ENCODE data around the gene CADPS2. TPM values are rescaled to one million over a fixed set of nuclear protein-coding genes. Genes with fewer than 3 reads are reported as not detected.
A peak's percentile ranks its signal among the peaks of the same experiment; 100 is the strongest.

CADPS2 gene
- total and polyA plus RNA-seq, 8 donors: 7.7 to 27.3 (median 18.6) TPM

- TF ChIP-seq, protein P1, sequence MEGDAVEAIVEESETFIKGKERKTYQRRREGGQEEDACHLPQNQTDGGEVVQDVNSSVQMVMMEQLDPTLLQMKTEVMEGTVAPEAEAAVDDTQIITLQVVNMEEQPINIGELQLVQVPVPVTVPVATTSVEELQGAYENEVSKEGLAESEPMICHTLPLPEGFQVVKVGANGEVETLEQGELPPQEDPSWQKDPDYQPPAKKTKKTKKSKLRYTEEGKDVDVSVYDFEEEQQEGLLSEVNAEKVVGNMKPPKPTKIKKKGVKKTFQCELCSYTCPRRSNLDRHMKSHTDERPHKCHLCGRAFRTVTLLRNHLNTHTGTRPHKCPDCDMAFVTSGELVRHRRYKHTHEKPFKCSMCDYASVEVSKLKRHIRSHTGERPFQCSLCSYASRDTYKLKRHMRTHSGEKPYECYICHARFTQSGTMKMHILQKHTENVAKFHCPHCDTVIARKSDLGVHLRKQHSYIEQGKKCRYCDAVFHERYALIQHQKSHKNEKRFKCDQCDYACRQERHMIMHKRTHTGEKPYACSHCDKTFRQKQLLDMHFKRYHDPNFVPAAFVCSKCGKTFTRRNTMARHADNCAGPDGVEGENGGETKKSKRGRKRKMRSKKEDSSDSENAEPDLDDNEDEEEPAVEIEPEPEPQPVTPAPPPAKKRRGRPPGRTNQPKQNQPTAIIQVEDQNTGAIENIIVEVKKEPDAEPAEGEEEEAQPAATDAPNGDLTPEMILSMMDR (IDR thresholded peaks at IDR 0.05): no peak
- no peaks in the 10 kb centered on the region for H3K36me3 ChIP-seq
- H3K27ac ChIP-seq: no peak overlapping the region
- peaks cover 0 to 3% (median 0%) of the 10 kb centered on the region in 4 donors for H3K9me3 ChIP-seq
- no peaks in the 10 kb centered on the region for H3K4me1 ChIP-seq
- 98% methylated on average over 2 of the region's 2 CpGs for WGBS, 2 donors
- intact Hi-C loops (cut with DNase I): no loop called here
- H3K27me3 ChIP-seq: no peaks in the 10 kb centered on the region
- ATAC-seq (no peak), DNase-seq (no peak), FAIRE-seq (no peak)
- no peak overlapping the region for H3K4me3 ChIP-seq
Observed at GRCh38 chr7:122864016-122864415, 22.2 kb downstream of the CADPS2 start.

DNA sequence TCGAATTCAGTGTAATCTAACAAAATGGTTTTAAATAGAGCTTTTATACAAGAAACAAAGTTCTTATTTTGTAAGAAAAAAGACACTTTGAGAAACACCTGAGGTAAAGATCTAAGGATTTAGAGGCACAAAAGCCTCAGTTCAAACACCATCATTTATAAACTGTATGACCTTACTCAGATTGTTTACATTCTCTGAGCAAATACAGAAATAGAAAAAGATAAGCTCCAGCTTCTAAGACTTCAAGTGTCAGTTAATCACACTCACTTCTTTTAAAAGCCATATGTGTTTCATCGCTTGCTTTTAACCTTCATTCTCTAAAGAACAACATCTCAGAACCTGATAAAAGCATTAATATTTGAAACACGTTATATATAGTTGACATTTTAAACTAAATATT lies 27.9 kb downstream of the CADPS2 start:
- TF ChIP-seq, protein P1 (IDR thresholded peaks at IDR 0.05): no peak
- no peak for DNase-seq
- peak in 3 of 4 donors; percentile 47 to 81 (median 58) for ATAC-seq
- WGBS, 2 donors: 41 to 43% methylated on average over 3 of the region's 3 CpGs
- intact Hi-C loops (cut with DNase I): no loop called here
- Histone ChIP-seq H3K36me3 (no peaks in the 10 kb centered on the region), H3K4me3 (no peak overlapping the region), H3K9me3 (no peaks in the 10 kb centered on the region), H3K27me3 (no peaks in the 10 kb centered on the region), H3K4me1 (peaks cover 0 to 6% (median 0%) of the 10 kb centered on the region in 3 donors), H3K27ac (no peak overlapping the region)
- FAIRE-seq: no peak

GRCh38 chr7:122850528-122850927 lies 35.7 kb downstream of the CADPS2 start:
- no peak for DNase-seq
- H3K9me3 ChIP-seq: no peaks in the 10 kb centered on the region
- no peaks in the 10 kb centered on the region for H3K36me3 ChIP-seq
- no peak for ATAC-seq
- H3K27me3 ChIP-seq: no peaks in the 10 kb centered on the region
- H3K27ac ChIP-seq: no peak overlapping the region
- TF ChIP-seq, protein P1 (IDR thresholded peaks at IDR 0.05): no peak
- H3K4me3 ChIP-seq: no peak overlapping the region
- intact Hi-C loops (cut with DNase I): no loop called here
- peaks cover 0 to 9% (median 4%) of the 10 kb centered on the region in 3 donors for H3K4me1 ChIP-seq
- FAIRE-seq: no peak

GRCh38 chr7:122849957-122850328 lies 36.3 kb downstream of the CADPS2 start:
- intact Hi-C loops (cut with DNase I): no loop called here
- TF ChIP-seq, protein P1 (IDR thresholded peaks at IDR 0.05): no peak
- no peaks in the 10 kb centered on the region for H3K9me3 ChIP-seq
- peaks cover 0 to 9% (median 4%) of the 10 kb centered on the region in 3 donors for H3K4me1 ChIP-seq
- DNase-seq (no peak), FAIRE-seq (no peak), ATAC-seq (no peak)
- H3K36me3 ChIP-seq: no peaks in the 10 kb centered on the region
- H3K4me3 ChIP-seq: no peak overlapping the region
- H3K27me3 ChIP-seq: no peaks in the 10 kb centered on the region
- WGBS, 2 donors: 84 to 91% methylated on average over 3 of the region's 3 CpGs
- no peak overlapping the region for H3K27ac ChIP-seq

DNA sequence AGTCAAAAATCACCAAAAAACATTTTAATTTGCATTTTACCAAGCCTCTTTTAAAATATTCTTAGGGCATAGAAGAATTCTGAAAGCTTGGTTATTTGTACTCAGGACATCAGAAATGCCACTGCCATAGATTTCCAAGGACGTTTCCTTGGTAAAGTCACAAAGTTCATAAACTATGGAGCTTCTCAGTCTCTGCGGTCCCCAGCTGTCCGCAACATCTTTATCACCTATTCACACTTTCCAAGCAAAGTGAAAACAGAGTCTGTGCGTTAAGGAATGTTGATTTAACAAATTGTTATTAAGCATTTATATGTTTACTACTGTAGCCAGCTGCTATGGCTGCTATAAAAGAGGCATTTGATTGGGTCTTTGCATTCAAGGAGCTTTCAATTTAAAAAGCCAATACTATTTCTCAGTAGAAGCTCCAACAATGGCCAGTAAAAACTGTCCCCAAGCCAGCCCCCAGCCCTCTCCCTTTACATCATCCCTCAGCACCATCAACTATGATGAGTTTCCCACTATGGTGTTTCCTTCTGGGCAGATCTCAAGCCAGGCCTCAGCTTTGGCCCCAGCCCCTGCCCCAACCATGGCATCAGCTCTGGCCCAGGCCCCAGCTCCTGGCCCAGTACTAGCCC lies 36.8 kb downstream of the CADPS2 start:
- WGBS, 2 donors: 31 to 35% methylated on average over 4 of the region's 4 CpGs

More for the DNA sequence above, 36.8 kb downstream of the CADPS2 start:
- ATAC-seq: peak in 2 of 4 donors; percentile 28 to 52
- Histone ChIP-seq H3K9me3 (no peaks in the 10 kb centered on the region), H3K36me3 (no peaks in the 10 kb centered on the region), H3K27me3 (no peaks in the 10 kb centered on the region), H3K4me1 (peaks cover 0 to 9% (median 4%) of the 10 kb centered on the region in 3 donors), H3K27ac (no peak overlapping the region), H3K4me3 (no peak overlapping the region)
- TF ChIP-seq, protein P1 (IDR thresholded peaks at IDR 0.05): no peak
- intact Hi-C loops (cut with DNase I): no loop called here
- no peak for FAIRE-seq
- no peak for DNase-seq

Measured in pancreas (tissue), 10 donors.